Fibroblast of skin of abdomen (primary cell): ENCODE results near the gene NCK1. TPM values are rescaled to one million over a fixed set of nuclear protein-coding genes. Genes with fewer than 3 reads are reported as not detected.

Experiments used
- DNase-seq: peaks from one replicate; pipeline ENCODE4 v3.0.0-alpha.2; 2013
- polyA plus RNA-seq, 2 experiments: library from polyadenylated mRNA; unstranded; fragments of 120-200 nt; gene quantifications; one replicate each; pipeline ENCODE4 v1.2.1, GENCODE V29; 2013; ENCODE audit not compliant: insufficient read length in 2 of 2

The NCK1 gene
- polyA plus RNA-seq (2013, experiment 1 of 2; ENCODE audit: insufficient read length): 30.6 TPM
- polyA plus RNA-seq (2013, experiment 2 of 2; ENCODE audit: insufficient read length): 28.5 TPM

- DNase-seq: peak; percentile 98
Measured at GRCh38 chr3:136861890-136862616, at the start of gene NCK1. TSS of gene NCK1 (plus strand) at chr3:136862208. CDS start at chr3:136928002, 65,794 bp downstream.

- DNase-seq: no peak
Measured at GRCh38 chr3:136817448-136817847, 44.6 kb upstream of the NCK1 start.

DNA sequence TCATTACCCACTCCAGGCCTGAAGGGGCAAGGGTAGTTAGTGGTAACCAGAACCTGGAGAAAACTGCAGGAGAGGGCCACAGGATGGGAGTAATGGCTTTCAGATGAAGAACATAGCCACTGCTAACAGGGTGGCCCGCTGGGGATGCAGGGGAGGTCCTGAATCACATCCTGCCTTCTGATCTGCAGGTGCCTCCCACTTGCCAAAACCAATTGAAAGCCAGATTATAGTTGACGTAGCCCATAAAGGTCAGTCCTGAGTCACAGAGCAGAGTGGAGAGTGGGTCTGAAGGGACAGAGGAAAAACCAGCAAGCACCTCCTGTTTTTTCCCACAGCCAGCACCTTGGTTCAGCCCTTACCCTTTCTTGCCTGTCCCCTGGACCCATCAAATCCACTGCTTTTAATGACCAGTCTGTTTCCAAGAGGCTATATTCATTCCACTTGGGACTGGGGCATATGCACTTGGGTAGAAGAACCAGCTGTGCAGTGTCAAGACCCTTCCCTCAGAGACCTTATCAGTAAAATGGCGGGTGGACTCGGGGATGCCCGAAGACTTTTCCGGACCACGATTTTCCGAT is 43.7 kb upstream of the NCK1 start:
- peak; percentile 73 for DNase-seq

DNA sequence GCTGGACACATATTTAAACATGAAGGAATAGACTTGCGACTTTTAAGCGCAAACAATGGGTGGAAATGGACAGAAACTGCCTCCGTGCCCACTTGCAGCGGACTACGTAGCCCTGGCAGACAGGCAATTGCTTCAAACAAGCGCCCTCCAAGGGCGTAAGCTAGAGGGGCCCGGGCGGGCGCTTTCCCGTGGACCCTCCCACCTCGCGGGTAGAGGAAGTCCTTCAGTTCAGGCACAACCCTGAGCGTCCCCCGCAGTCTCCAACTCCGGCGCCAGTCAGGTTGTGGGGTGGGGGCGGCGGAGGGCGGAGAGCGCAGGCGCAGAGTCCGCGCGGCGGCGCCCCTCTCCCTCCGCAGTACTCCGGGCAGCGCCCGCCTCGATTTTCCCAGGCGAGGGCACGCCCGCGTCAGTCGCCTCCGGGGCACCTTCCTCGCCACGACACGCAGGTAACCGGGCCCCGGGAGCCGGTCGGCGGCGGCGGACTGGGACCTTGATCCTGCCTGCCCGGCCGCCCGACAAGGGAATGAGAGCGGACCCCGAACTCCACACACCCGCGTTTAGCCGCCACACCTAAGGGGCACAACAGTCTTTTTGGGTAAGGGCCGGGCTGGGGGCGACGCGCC is 43.1 kb upstream of the NCK1 start, which contains the start of gene SLC35G2:
SLC35G2 (plus strand) TSS at position 358 of the 623 bp plus-strand sequence. CDS start 35,335 bp downstream, outside the sequence.
- DNase-seq: peak; percentile 63

- DNase-seq: peak; percentile 79
Measured at GRCh38 chr3:136819392-136819730, 42.6 kb upstream of the NCK1 start.

- peak; percentile 59 for DNase-seq
Measured at GRCh38 chr3:136819731-136820679, 42.0 kb upstream of the NCK1 start.

- no peak for DNase-seq
Measured at GRCh38 chr3:136831461-136831860, 30.5 kb upstream of the NCK1 start.

DNA sequence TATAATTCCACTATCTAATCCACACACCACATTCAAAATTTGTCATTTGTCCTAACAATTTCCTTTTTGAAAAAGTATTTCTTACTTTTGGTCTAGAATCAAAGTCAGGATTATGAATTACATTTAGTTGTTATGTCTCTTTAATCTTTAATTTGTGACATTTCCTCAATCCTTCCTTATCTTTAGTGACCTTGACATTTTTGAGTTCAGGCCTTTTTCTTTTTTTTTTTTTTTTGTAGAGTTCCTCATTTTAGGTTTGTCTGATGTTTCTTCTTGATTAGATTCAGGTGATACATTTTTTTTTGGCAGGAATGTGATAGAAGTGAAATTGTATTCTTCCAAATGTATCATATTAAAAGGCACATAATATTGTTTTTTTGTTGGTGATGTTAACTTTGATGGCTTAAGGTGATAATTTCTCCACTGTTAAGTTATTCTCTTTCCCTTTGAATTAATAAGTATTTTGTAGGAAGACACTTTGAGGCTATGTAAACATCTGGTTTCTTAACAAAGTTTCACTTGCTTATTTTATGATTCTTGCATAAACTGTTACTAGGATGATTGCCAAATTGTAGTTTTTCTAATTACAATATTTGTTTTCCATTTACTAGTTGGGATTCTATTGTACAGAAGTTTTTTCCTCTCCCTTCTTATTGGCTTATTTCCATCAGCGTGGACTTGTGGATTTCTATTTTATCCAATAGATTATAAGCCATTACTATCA is 26.8 kb upstream of the NCK1 start:
- DNase-seq: no peak

DNA sequence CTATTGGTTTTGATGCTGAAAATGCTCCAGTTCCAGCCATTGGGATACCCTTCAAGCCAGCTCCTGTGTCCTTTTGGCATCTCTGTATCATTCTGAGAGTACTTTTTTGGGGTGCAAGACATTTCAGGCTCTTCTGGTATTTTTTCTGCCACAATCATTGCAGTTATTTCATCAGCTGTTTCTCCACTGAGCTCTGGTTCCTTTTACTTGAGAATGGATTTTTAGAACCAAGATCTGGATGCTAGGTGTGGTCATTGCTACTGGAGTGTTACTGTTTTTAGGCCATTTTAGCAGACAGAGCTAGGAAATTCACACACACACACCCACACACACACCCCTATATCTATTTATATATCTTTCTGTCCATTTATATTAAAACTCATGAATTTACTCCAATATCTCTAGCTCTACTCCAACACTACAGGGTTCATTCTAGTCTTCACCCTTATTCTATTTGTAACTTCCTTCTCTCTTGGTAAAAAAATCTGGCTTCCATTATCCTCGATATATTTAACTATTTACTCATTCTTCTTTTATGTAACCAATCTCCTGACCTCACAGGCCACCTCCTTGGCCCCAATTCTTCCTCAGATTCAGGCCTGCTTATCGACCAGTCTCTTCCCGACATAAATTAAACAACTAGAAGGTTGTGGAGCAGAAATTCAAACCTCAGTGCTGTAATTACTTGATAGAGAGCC is 26.0 kb upstream of the NCK1 start:
- DNase-seq: peak; percentile 18

DNA sequence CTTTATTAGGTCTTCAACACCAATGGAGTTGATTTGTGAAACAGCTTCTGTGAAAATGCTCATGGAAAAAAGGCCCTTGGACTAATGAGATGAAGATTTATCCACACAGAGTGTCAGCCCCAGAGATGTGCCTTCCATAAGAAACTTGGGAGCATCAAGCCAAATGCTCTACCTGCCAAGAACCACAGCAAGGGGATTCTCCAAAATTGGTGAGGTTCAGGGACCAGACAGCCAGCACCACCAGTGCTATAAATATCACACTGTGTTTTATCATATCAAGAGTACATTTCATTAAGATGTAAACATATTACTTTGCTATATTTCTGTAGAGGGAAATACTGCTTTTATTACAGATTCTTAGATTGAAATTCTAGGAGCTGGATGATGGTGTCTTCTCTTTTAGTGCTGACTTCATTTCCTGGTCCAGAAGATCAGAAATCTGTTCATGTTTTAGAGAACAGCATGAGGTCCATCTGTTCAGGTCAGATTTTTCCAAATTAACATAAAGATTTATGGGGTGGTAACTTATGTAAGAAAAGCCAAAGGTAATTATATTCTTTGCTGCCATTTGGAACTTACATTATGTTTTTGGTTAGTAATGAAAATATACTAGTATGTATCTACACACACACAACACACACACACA is 25.4 kb upstream of the NCK1 start:
- no peak for DNase-seq

DNA sequence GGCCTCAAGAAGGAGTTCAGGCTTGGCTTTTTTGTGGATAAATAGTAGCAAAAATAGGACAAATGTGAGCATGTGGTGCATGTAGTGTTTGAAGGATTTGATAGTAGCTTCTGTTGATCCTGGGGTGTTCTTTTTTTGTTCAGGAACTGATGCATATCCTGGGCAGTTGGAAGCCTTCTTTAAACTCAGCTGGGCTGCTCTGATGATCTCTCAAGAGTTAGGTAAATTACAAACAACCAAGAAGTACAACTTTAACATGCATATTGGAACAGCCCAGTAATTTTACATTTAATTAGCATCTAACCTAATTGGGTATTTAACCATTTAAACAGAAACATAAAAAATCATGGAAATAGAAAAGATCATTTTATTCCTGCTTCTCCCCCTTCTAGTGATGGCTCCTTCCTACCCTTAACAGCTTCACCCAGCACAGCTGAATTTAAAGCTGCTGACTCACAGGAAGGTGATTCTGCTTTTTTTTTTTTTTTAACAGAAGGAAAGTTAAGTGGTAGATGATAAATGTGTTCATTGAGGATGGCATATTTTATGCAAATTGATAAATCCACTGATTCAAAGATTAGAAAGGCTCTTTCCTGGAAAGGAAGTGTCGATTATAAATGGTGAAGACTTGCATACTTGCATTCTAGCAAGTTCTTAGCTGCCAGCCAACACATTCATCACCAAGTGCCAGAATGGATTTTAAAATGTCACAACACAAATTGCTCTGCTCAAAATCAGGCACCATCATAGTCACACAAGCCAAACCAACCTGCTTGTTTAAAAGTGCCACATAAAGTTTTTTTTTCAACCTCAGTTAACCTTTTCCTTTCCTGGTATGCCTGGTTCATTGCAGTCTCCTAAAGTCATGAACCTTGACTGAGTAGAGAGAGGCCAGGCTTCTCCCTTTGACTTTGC is 23.1 kb upstream of the NCK1 start:
- DNase-seq: peak; percentile 48

- DNase-seq: no peak
Measured at GRCh38 chr3:136839556-136839931, 22.5 kb upstream of the NCK1 start.

DNA sequence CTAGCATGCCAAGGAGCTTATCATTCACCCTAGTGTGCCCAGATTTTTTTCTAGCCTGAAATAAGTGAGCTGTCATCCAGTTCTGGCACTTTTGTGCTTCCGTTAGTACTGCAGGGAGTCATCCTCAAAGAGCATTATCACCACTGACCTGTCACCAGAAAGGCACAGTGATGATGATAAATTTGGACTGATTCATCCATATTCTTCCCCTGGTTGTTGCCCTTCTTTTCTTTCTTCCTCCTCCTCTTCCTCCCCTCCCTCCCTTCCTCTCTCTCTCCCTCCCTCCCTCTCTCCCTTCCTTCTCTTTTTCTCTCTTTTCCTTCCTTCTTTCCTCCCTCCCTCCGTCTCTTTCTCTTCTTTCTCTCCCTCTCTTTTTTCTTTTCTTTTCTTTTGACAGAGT is 21.8 kb upstream of the NCK1 start:
- DNase-seq: peak; percentile 9

DNA sequence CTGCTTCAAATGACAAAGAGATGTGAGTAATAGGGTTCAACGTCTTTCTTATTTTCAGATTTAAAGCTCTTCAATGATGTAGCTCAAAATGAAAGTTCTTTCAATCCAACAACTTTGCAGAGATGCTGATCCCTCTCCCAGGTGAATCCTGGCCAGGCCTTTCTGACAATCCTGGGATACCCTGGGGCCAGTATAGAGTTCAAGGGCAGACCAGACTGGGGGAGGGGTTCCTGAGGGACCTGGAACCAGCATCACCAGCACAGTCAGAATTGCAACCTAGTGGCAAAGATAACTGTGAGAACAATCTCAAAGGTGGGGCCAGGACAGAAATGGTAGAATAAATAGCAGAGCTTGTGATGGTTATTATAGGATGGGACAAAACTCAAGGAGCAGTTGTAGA is 19.7 kb upstream of the NCK1 start:
- DNase-seq: no peak

DNA sequence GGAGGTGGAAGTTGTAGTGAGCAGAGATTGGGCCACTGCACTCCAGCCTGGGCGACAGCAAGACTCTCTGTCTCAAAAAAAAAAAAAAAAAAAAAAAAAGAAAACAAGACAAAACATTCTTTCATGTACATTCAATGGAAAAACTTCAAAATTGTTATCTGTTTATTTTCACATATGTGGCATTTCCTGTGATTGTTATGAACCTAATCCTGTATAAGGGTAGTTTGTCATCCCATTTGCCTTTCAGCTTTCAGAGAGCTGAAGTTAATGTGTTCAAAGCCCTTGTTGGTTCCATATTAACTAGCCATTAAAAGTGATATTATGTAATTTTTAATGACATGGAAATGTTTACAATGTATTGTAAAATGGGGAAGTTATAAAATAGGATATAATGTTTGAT is 17.3 kb upstream of the NCK1 start:
- no peak for DNase-seq

DNA sequence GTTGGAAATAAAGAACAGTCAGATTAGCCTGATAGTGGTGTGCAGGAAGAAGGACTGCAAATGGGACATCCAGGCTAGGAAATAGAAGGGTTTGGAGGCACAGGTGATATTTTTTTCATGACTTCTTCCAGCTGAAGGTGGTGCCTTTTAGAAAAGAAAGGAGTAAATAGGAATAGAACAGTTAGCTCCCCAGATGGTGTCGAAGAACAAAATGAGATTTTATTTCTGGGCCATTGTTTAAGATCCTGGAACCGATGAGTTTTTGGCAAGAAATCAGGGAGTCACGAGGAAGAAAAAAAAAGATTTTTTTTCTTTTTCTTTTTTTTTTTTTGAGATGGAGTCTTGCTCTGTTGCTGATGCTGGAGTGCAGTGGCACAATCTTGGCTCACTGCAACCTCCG is 9.8 kb upstream of the NCK1 start:
- DNase-seq: no peak

GRCh38 chr3:136856665-136857064 is 5.3 kb upstream of the NCK1 start:
- no peak for DNase-seq

GRCh38 chr3:136858381-136858780 is 3.6 kb upstream of the NCK1 start:
- no peak for DNase-seq

GRCh38 chr3:136860541-136860940 is 1.5 kb upstream of the NCK1 start:
- DNase-seq: peak; percentile 8
